GM12891 (cell line): ENCODE results near the gene NBL1.
"Not testable (repeated sequence)": the region's sequence is repeated elsewhere in the genome, so short reads cannot be mapped to it uniquely, and the experiment has no call there.

Experiments
- POLR2A ChIP-seq: IDR thresholded peaks from 2 replicates; pipeline ENCODE4 v1.6.1; 2011; ENCODE audit warnings: low read depth, low read length, control low read depth
- POLR2AphosphoS5 ChIP-seq: IDR thresholded peaks from 2 replicates; pipeline ENCODE4 v1.6.1; 2011; ENCODE audit warnings: low read depth, low read length, control low read depth
- TAF1 ChIP-seq: IDR thresholded peaks from 2 replicates; pipeline ENCODE4 v1.6.1; 2011; ENCODE audit warnings: low read depth, low read length, control low read depth

DNA sequence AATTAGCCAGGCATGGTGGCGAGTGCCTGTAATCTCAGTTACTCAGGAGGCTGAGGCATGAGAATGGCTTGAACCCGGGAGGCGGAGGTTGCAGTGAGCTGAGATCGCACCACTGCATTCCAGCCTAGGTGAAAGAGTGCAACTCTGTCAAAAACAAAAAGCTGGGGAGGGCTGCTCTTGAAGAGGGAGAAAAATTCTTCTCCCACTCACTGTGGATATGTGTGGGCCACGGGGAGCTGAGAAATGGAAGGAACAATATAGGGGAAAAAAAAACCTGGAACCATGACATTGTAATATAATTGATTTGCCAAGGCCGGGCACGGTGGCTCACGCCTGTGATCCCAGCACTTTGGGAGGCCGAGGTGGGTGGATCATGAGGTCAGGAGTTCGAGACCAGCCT lies 7.4 kb upstream of the NBL1 start:
- TF ChIP-seq TAF1, POLR2AphosphoS5, POLR2A: not testable (repeated sequence)
